Brain microvascular endothelial cell (primary cell): Measurements from ENCODE around the gene COX4I1.
"Not testable (repeated sequence)": the region's sequence is repeated elsewhere in the genome, so short reads cannot be mapped to it uniquely, and the experiment has no call there.

Experiments used
- DNase-seq: peaks from one replicate; pipeline ENCODE4 v3.0.0-alpha.2; 2020
- H3K27ac ChIP-seq: fragments of 250-450 bp; sonication (Bioruptor Pico); 2 replicates; pipeline ENCODE4 v1.5.1; 2020; ENCODE audit warnings: mild to moderate bottlenecking, moderate library complexity
- H3K27me3 ChIP-seq: fragments of 250-450 bp; sonication (Bioruptor Pico); replicated peaks from 2 replicates; pipeline ENCODE4 v1.5.1; 2020; ENCODE audit warnings: mild to moderate bottlenecking
- H3K36me3 ChIP-seq: fragments of 250-450 bp; sonication (Bioruptor Pico); replicated peaks from 2 replicates; pipeline ENCODE4 v1.5.1; 2020; ENCODE audit warnings: mild to moderate bottlenecking
- H3K4me3 ChIP-seq: 2 replicates; pipeline ENCODE4 v1.5.1; 2011; ENCODE audit warnings: low read depth, mild to moderate bottlenecking, control low read depth, low read length, moderate library complexity
- CTCF ChIP-seq: IDR thresholded peaks from 2 replicates; pipeline ENCODE4 v1.5.1; 2011; ENCODE audit warnings: low read depth, mild to moderate bottlenecking, moderate library complexity, low read length, control low read depth, inconsistent platforms; ENCODE audit errors: missing control alignments
- in situ Hi-C: cut with HindIII; loops from 2 replicates; pipeline ENCODE4 v1.10.0; 2017; ENCODE audit warnings: low sequenced_read_pairs, low pct_ligation_motif_present

COX4I1 gene

GRCh38 chr16:85812811-85813700, 13.6 kb downstream of the COX4I1 start:
- DNase-seq = no peak
- in situ Hi-C loops = no loop called here

GRCh38 chr16:85816159-85816558, 16.7 kb downstream of the COX4I1 start:
- in situ Hi-C loops = no loop called here
- no peak for TF ChIP-seq CTCF
- H3K27me3 ChIP-seq = peaks cover 34% of the 10 kb centered on the region
- no peaks in the 10 kb centered on the region for H3K36me3 ChIP-seq
- no peak overlapping the region for H3K27ac ChIP-seq
- H3K4me3 ChIP-seq = no peak overlapping the region
- no peak for DNase-seq

More at GRCh38 chr16:85812811-85813700, 13.6 kb downstream of the COX4I1 start:
- no peak for TF ChIP-seq CTCF
- Histone ChIP-seq H3K27ac (no peak overlapping the region), H3K4me3 (no peak overlapping the region), H3K27me3 (peaks cover 26% of the 10 kb centered on the region), H3K36me3 (no peaks in the 10 kb centered on the region)

DNA sequence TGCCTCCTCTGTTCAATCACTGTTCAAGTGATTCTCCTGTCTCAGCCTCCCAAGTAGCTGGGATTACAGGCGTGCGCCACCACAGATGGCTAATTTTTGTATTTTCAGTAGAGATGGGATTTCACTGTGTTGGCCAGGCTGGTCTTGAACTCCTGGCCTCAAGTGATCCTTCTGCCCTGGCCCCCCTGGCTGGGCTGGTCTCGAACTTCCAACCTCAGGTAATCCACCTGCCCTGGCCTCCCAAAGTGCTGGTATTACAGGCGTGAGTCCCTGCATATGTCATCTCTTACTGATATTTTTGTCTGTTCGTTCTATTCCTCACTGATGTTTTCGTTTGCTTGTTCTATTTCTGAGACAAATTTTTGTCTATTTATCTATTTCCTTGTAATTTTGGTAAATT, 17.7 kb downstream of the COX4I1 start:
- peaks cover 25% of the 10 kb centered on the region for H3K27me3 ChIP-seq
- H3K36me3 ChIP-seq, DNase-seq, in situ Hi-C loops, H3K4me3 ChIP-seq, H3K27ac ChIP-seq: not testable (repeated sequence)

DNA sequence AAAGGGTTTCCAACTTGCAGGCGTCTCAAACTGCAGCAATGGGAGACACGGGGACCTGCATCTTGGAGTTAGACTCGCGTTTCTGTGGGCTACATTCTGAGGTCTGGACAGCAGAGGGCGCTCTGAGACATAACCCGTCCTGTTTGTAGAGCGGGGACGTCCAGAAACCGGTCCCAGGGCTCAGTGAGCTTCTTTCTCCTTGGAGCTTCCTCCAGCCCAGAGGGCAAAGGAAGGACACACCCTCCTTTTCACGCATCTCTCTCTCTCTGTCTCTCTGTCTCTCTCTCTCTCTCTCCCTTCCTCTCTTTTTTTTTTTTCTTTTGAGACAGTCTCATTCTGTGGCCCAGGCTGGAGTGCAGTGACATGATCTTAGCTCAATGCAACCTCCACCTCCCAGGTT, 19.8 kb downstream of the COX4I1 start:
- peak; percentile 88 for TF ChIP-seq CTCF
- Histone ChIP-seq H3K27me3 (peaks cover 11% of the 10 kb centered on the region), H3K36me3 (no peaks in the 10 kb centered on the region), H3K4me3 (no peak overlapping the region), H3K27ac (no peak overlapping the region)
- in situ Hi-C loops = no loop called here
- peak; percentile 80 for DNase-seq

GRCh38 chr16:85819771-85820170, 20.3 kb downstream of the COX4I1 start:
- Histone ChIP-seq H3K27me3 (peaks cover 11% of the 10 kb centered on the region), H3K27ac (no peak overlapping the region), H3K4me3 (no peak overlapping the region), H3K36me3 (no peaks in the 10 kb centered on the region)
- TF ChIP-seq CTCF = no peak
- no peak for DNase-seq
- in situ Hi-C loops = no loop called here

- DNase-seq = no peak
Observed at GRCh38 chr16:85820604-85821372, 21.3 kb downstream of the COX4I1 start.

More at GRCh38 chr16:85820604-85821372, 21.3 kb downstream of the COX4I1 start:
- no peak overlapping the region for H3K27ac ChIP-seq
- no peak for TF ChIP-seq CTCF
- in situ Hi-C loops = no loop called here
- H3K27me3 ChIP-seq = peaks cover 11% of the 10 kb centered on the region
- H3K4me3 ChIP-seq = no peak overlapping the region
- no peaks in the 10 kb centered on the region for H3K36me3 ChIP-seq
